ENCODE measurements around the gene PHETA1. TPM values are rescaled to one million over a fixed set of nuclear protein-coding genes. Genes with fewer than 3 reads are reported as not detected.

PHETA1 gene
- total and polyA plus RNA-seq, 2 donors (not counting 3 experiments of a cell fraction or from before 2014, with no cell fraction given), result 10.6 to 20.0 TPM

DNA sequence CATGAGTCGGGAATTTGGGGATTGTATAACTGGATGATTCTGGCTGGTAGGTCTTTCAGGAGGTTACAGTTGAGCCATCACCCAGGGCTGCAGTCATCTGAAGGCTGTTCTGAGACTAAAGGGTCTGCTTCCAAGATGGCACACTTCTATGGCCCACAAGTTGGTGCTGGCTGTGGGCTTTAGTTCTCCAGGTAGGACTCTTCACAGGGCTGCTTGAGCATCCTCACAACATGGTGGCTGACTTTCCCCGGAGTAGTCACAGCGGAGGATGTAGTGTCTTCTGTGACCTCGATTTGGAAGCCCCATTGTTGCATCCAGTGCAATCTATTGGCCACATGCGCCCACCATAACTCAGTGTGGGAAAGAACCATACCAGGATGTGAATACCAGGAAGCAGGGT, 14.4 kb downstream of the PHETA1 start:
- dilution Hi-C loops (cut with MboI; ENCODE audit: extremely low pct_ligation_motif_present, low sequenced_read_pairs), result no loop called here
- CTCF ChIA-PET, result no interaction called here
- no peak for FAIRE-seq

More for the DNA sequence above, 14.4 kb downstream of the PHETA1 start:
- Histone ChIP-seq H3K79me2 (ENCODE audit: control insufficient read depth, insufficient read depth, low read length) (no peaks in the 10 kb centered on the region), H3K9me3 (replicated peaks; ENCODE audit: control insufficient read depth, insufficient read depth, low read length) (no peaks in the 10 kb centered on the region), H3K27ac (ENCODE audit: insufficient read depth, low read depth, low read length) (no peak overlapping the region), H3K27me3 (ENCODE audit: control insufficient read depth in 2 of 2, insufficient read depth in 2 of 2, low read length in 2 of 2) (no peaks in the 10 kb centered on the region), H3K9me1 (replicated peaks; ENCODE audit: control insufficient read depth, extremely low read depth, insufficient read depth, low read length) (no peaks in the 10 kb centered on the region), H4K20me1 (replicated peaks; ENCODE audit: control insufficient read depth, extremely low read depth, insufficient read depth, low read length) (no peaks in the 10 kb centered on the region), H3K4me2 (ENCODE audit: insufficient read depth, low read length) (no peak overlapping the region), H3K9ac (replicated peaks; ENCODE audit: extremely low read depth, insufficient read depth, low read length) (no peak overlapping the region), H2AFZ (ENCODE audit: low read depth, low read length) (no peak overlapping the region), H3K4me3 (replicated peaks in 1 of 3; ENCODE audit: insufficient read depth in 1 of 3, low read depth in 1 of 3, low read length in 3 of 3) (no peak overlapping the region), H3K4me1 (ENCODE audit: control insufficient read depth, extremely low read depth, insufficient read depth, low read length) (no peaks in the 10 kb centered on the region), H3K36me3 (ENCODE audit: control insufficient read depth in 2 of 2, extremely low read depth in 1 of 2, insufficient read depth in 2 of 2, low read length in 2 of 2) (no peaks in the 10 kb centered on the region)
- no TSS peak for BruUV-seq (replicated peaks)
- POLR2A ChIA-PET, result no interaction called here
- TF ChIP-seq EZH2 (IDR thresholded peaks at IDR 0.05; ENCODE audit: borderline replicate concordance, low read depth, low read length, severe bottlenecking), result no peak
- TF ChIP-seq, protein P1, sequence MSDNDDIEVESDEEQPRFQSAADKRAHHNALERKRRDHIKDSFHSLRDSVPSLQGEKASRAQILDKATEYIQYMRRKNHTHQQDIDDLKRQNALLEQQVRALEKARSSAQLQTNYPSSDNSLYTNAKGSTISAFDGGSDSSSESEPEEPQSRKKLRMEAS (IDR thresholded peaks at IDR 0.05; ENCODE audit: insufficient read depth, insufficient read length), result no peak
- no peak for TF ChIP-seq MYC (IDR thresholded peaks at IDR 0.05; ENCODE audit: low read depth, low read length)
- no peak for TF ChIP-seq POLR2AphosphoS5 (IDR thresholded peaks at IDR 0.05; ENCODE audit: insufficient read depth, low read depth, low read length)
- TF ChIP-seq FOS (IDR thresholded peaks at IDR 0.05; ENCODE audit: borderline replicate concordance, insufficient read depth, low read length), result no peak
- TF ChIP-seq POLR2A (IDR thresholded peaks at IDR 0.05; ENCODE audit: low read depth, low read length), result no peak
- TF ChIP-seq GATA2 (IDR thresholded peaks at IDR 0.05; ENCODE audit: insufficient read depth, insufficient read length, low read depth, low read length), result no peak
- no peak for TF ChIP-seq JUN (IDR thresholded peaks at IDR 0.05; ENCODE audit: borderline replicate concordance, insufficient read depth, insufficient read length, low read depth)
- TF ChIP-seq, protein P2, sequence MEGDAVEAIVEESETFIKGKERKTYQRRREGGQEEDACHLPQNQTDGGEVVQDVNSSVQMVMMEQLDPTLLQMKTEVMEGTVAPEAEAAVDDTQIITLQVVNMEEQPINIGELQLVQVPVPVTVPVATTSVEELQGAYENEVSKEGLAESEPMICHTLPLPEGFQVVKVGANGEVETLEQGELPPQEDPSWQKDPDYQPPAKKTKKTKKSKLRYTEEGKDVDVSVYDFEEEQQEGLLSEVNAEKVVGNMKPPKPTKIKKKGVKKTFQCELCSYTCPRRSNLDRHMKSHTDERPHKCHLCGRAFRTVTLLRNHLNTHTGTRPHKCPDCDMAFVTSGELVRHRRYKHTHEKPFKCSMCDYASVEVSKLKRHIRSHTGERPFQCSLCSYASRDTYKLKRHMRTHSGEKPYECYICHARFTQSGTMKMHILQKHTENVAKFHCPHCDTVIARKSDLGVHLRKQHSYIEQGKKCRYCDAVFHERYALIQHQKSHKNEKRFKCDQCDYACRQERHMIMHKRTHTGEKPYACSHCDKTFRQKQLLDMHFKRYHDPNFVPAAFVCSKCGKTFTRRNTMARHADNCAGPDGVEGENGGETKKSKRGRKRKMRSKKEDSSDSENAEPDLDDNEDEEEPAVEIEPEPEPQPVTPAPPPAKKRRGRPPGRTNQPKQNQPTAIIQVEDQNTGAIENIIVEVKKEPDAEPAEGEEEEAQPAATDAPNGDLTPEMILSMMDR (IDR thresholded peaks at IDR 0.05; ENCODE audit: extremely low read depth in 1 of 2, insufficient read depth in 1 of 2, low read depth in 1 of 2, low read length in 2 of 2), result no peak
- DNase-seq (ENCODE audit: low read depth, low spot score), result no peak
- intact Hi-C loops (cut with micrococcal nuclease), result no loop called here

Data from endothelial cell of umbilical vein (primary cell).